ENCODE data around the gene ALK.

GRCh38 chr2:29241341-29241740, 680.0 kb downstream of the ALK start:
- no peak for TF ChIP-seq CTCF (IDR thresholded peaks at IDR 0.05; ENCODE audit: low read length)
- TF ChIP-seq EZH2phosphoT487 (IDR thresholded peaks at IDR 0.05; ENCODE audit: low read length): no peak
- no peak for TF ChIP-seq EZH2 (optimal IDR thresholded peaks at IDR 0.05; ENCODE audit: low read depth, low read length)
